ACHN (cell line): Measurements from ENCODE around the gene ZSCAN16.
"Not testable (repeated sequence)": the region's sequence is repeated elsewhere in the genome, so short reads cannot be mapped to it uniquely, and the experiment has no call there.

Experiments used
- DNase-seq: peaks from one replicate; pipeline ENCODE4 v3.0.0-alpha.2; 2015
- in situ Hi-C: cut with HindIII; loops from 2 replicates; pipeline ENCODE4 v1.10.0; 2017; ENCODE audit warnings: low sequenced_read_pairs, low pct_ligation_motif_present, low pct_unique_long_range_greater_than_20kb

Gene ZSCAN16

GRCh38 chr6:28124350-28124970, at the start of gene ZSCAN16:
TSS of gene ZSCAN16 (plus strand) at chr6:28124609. CDS start at chr6:28125444, 835 bp downstream.
- peak; percentile 83 for DNase-seq
- in situ Hi-C loops = no loop called here

- in situ Hi-C loops = no loop called here
- no peak for DNase-seq
Observed at GRCh38 chr6:28078050-28078449, 46.4 kb upstream of the ZSCAN16 start.

GRCh38 chr6:28078836-28079235, 45.6 kb upstream of the ZSCAN16 start:
- DNase-seq = no peak
- in situ Hi-C loops = no loop called here

- in situ Hi-C loops, DNase-seq: not testable (repeated sequence)
Observed at GRCh38 chr6:28080381-28080630, 44.1 kb upstream of the ZSCAN16 start, which contains the start of gene ZNF165. TSS of gene ZNF165 (plus strand) at chr6:28080568. CDS start at chr6:28085481, 4,913 bp downstream.

- in situ Hi-C loops = no loop called here
- peak; percentile 93 for DNase-seq
Observed at GRCh38 chr6:28080631-28081485, 43.6 kb upstream of the ZSCAN16 start.

GRCh38 chr6:28081486-28081751, 43.0 kb upstream of the ZSCAN16 start:
- DNase-seq = peak; percentile 4
- in situ Hi-C loops = no loop called here

GRCh38 chr6:28082939-28083338, 41.5 kb upstream of the ZSCAN16 start:
- in situ Hi-C loops = no loop called here
- no peak for DNase-seq

GRCh38 chr6:28089054-28089453, 35.4 kb upstream of the ZSCAN16 start:
- DNase-seq = no peak
- in situ Hi-C loops = no loop called here

- DNase-seq = no peak
- in situ Hi-C loops = no loop called here
Observed at GRCh38 chr6:28090917-28091586, 33.4 kb upstream of the ZSCAN16 start.

GRCh38 chr6:28102222-28102621, 22.2 kb upstream of the ZSCAN16 start:
- DNase-seq, in situ Hi-C loops: not testable (repeated sequence)

GRCh38 chr6:28102699-28103098, 21.7 kb upstream of the ZSCAN16 start:
- in situ Hi-C loops, DNase-seq: not testable (repeated sequence)

- in situ Hi-C loops = no loop called here
- peak; percentile 80 for DNase-seq
Observed at GRCh38 chr6:28104392-28105244, 19.8 kb upstream of the ZSCAN16 start.

GRCh38 chr6:28105245-28105639, 19.2 kb upstream of the ZSCAN16 start:
- peak; percentile 23 for DNase-seq
- in situ Hi-C loops = no loop called here

- in situ Hi-C loops = no loop called here
- no peak for DNase-seq
Observed at GRCh38 chr6:28107506-28107905, 16.9 kb upstream of the ZSCAN16 start.

GRCh38 chr6:28111964-28112363, 12.4 kb upstream of the ZSCAN16 start:
- in situ Hi-C loops = no loop called here
- DNase-seq = no peak

- DNase-seq = no peak
- in situ Hi-C loops = no loop called here
Observed at GRCh38 chr6:28115799-28116198, 8.6 kb upstream of the ZSCAN16 start.

- DNase-seq = no peak
- in situ Hi-C loops = no loop called here
Observed at GRCh38 chr6:28117386-28118050, 6.9 kb upstream of the ZSCAN16 start.

- no peak for DNase-seq
- in situ Hi-C loops = no loop called here
Observed at GRCh38 chr6:28118217-28118616, 6.2 kb upstream of the ZSCAN16 start.
